Right forelimb (tissue), 1 donor: ENCODE results near the gene RAP1GAP.
"Not testable (repeated sequence)": the region's sequence is repeated elsewhere in the genome, so short reads cannot be mapped to it uniquely, and the experiment has no call there.

Source experiments
- DNase-seq: peaks from one replicate; pipeline ENCODE4 v3.0.0-alpha.2; 2018

The RAP1GAP gene

GRCh38 chr1:21568809-21569385, 100.3 kb downstream of the RAP1GAP start:
- no peak for DNase-seq

GRCh38 chr1:21568006-21568746, 101.0 kb downstream of the RAP1GAP start:
- DNase-seq, result no peak

GRCh38 chr1:21567241-21568005, 101.7 kb downstream of the RAP1GAP start:
- no peak for DNase-seq

- not testable (repeated sequence) for DNase-seq
Observed at GRCh38 chr1:21566361-21566760, 102.8 kb downstream of the RAP1GAP start.

GRCh38 chr1:21565285-21565684, 103.9 kb downstream of the RAP1GAP start:
- no peak for DNase-seq

- DNase-seq, result no peak
Observed at GRCh38 chr1:21564521-21565095, 104.5 kb downstream of the RAP1GAP start.

- DNase-seq, result no peak
Observed at GRCh38 chr1:21563971-21564370, 105.2 kb downstream of the RAP1GAP start.

GRCh38 chr1:21562896-21563295, 106.3 kb downstream of the RAP1GAP start:
- no peak for DNase-seq

- no peak for DNase-seq
Observed at GRCh38 chr1:21560916-21561638, 108.1 kb downstream of the RAP1GAP start.

GRCh38 chr1:21559788-21560567, 109.2 kb downstream of the RAP1GAP start:
- DNase-seq, result no peak

GRCh38 chr1:21553116-21553926, 115.8 kb downstream of the RAP1GAP start:
- DNase-seq, result no peak

GRCh38 chr1:21552715-21553114, 116.4 kb downstream of the RAP1GAP start:
- DNase-seq, result no peak

- no peak for DNase-seq
Observed at GRCh38 chr1:21550866-21551475, 118.2 kb downstream of the RAP1GAP start.

GRCh38 chr1:21550097-21550496, 119.1 kb downstream of the RAP1GAP start:
- no peak for DNase-seq

GRCh38 chr1:21547876-21548275, 121.3 kb downstream of the RAP1GAP start:
- no peak for DNase-seq
